IPS-18c (cell line): ENCODE results near the gene ATP6V1C2.
"Not testable (repeated sequence)": the region's sequence is repeated elsewhere in the genome, so short reads cannot be mapped to it uniquely, and the experiment has no call there.

ENCODE experiments used
- H3K4me3 ChIP-seq: 2 replicates; pipeline ENCODE4 v1.7.0; 2013; ENCODE audit warnings: low read depth, mild to moderate bottlenecking, low read length, moderate library complexity; ENCODE audit not compliant: insufficient read depth
- H3K9me3 ChIP-seq: one replicate; pipeline ENCODE4 v1.6.1; 2013; ENCODE audit warnings: mild to moderate bottlenecking, low read length, moderate library complexity; ENCODE audit not compliant: control insufficient read depth, insufficient read depth

ATP6V1C2 gene

DNA sequence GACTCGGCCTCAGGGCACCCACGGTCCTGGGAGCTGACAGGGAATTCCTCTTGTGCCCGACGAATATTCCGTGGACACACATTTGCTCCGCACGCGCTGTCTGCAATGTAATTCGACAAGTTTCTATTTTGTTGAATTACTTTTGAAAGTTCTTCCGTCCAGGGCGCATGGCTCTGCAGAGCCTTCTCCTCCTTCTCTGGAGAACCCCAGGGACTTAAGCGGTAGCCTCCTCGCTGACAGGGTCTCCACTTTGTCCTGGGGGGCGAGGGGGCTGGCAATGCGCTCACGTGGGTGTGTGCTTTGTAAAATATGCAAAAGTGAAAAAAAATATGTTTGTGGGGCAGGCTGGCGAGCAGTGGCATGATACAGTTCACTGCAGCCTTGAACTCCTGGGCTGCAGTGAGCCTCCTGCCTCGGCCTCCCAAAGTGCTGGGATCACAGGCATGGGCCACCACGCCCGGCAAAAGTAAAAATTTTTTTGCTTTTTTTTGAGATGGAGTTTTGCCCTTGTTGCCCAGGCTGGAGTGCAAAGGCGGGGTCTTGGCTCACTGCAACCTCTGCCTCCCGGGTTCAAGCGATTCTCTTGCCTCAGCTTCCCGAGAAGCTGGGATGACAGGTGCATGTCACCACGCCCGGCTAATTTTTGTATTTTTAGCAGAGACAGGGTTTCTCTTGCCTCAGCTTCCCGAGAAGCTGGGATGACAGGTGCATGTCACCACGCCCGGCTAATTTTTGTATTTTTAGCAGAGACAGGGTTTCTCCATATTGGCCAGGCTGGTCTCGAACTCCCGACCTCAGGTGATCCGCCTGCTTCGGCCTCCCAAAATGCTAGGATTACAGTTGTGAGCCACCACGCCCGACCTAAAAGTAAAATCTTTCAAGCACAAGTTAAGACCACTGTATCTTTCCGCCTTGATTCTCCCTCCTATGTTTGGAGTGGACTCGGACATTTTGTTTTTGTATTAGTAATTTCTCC, 92.0 kb downstream of the ATP6V1C2 start:
- not testable (repeated sequence) for H3K9me3 ChIP-seq

DNA sequence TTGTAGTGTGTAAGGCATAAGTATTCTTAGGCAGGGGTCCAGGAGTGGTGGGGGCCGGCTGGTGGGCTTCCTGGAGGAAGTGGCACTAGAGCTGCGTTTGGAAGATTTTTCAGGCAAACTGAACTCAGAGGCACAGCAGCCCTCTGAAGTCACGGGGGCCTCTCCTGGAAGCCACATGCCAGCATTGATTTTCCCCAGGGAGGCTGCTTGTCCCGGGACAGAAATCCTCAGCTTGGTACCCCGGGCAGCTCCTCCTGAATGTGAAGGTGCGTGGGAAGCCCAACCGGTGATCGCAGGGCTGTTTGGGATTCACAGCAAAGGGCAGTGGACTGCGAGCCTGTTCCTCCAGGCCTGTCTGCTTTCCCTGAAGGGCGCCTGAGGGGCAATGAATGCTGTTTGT, 92.7 kb downstream of the ATP6V1C2 start:
- Histone ChIP-seq H3K9me3 (no peaks in the 10 kb centered on the region), H3K4me3 (no peak overlapping the region)

More for the DNA sequence above, 92.0 kb downstream of the ATP6V1C2 start:
- peak overlapping the region; percentile 58 for H3K4me3 ChIP-seq

DNA sequence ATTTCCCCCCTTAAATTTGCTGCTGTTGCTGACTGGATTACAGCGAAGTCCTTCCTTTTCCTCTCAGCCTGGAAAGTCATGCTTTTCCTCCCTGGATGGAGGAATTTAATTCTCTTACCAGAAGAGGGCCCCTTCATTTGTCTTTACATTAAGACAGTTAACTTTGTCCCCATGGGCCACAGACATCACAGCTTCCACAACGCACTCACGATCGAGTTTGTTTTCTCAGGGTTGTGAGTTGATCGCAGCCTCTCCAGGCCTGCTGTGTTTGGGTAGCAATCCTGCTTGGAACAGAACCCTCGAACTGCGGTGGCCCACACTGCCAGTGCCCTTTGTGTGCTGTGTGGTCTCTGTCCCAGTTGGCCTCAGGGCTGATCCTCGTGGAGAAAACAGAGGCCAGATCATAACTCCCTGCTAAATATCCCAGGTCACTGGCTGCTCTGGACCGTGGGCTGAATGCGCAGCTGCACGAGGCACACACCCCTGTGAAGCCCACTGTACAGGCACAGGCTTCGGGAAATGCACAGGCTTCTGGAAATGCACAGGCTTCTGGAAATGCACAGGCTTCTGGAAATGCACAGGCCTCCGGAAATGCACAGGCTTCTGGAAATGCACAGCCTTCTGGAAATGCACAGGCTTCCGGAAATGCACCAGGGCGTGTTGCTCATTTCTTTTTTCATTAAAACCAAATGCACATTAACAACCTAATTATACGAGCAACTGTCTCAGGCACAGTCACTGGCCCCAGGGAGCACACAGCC, 93.3 kb downstream of the ATP6V1C2 start:
- no peak overlapping the region for H3K4me3 ChIP-seq

DNA sequence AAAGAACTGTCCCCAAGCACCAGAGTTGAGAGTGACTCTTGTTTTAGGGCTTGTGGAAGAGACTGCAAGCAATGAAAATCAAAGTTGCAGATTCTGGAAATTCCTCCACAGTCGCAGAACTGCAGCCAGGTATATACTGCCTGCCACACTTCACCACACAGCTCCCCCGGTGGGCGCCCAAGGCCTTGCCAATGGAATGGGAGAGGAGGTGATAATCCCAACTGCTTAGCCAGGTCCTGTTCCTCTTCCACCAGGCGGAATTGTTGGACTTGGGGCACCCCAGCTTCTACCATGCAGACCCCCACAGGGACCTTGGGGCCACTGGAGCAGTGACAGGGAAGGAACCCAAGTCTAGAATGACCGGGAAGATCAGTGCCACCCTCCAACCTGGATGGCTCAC, 96.0 kb downstream of the ATP6V1C2 start:
- H3K4me3 ChIP-seq: no peak overlapping the region
- H3K9me3 ChIP-seq: no peaks in the 10 kb centered on the region

More for the DNA sequence above, 93.3 kb downstream of the ATP6V1C2 start:
- H3K9me3 ChIP-seq: no peaks in the 10 kb centered on the region

DNA sequence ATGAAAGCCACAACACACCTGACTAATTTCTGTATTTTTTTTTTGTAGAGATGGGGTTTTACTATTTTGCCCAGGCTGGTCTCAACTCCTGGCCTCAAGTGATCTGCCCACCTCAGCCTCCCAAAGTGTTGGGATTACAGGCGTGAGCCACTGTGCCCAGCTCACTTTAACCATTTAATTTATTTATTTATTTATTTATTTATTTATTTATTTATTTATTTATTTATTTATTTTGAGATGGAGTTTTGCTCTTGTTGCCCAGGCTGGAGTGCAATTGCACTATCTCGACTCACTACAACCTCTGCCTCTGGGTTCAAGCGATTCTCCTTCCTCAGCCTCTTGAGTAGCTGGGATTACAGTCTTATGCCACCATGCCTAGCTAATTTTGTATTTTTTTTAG, 96.9 kb downstream of the ATP6V1C2 start:
- not testable (repeated sequence) for H3K9me3 ChIP-seq, H3K4me3 ChIP-seq

DNA sequence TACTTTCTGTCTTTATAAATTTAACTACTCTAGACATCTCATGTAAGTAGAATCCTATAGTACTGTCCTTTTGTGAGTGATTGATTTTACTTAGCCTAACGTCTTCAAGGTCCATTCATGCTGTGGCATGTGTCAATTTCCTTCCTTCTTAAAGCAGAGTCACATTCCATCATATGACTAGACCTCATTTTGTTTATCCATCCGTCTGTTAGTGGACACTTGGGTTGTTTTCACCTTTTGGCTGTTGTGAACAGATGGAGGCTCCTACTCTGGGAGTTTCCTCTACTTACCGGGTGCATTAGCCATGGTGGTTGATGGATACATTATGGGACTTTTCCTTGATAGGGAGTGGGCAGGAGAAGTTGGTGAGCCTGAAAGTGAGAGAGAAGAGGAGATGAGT, 97.6 kb downstream of the ATP6V1C2 start:
- H3K9me3 ChIP-seq: no peaks in the 10 kb centered on the region
- H3K4me3 ChIP-seq: no peak overlapping the region

DNA sequence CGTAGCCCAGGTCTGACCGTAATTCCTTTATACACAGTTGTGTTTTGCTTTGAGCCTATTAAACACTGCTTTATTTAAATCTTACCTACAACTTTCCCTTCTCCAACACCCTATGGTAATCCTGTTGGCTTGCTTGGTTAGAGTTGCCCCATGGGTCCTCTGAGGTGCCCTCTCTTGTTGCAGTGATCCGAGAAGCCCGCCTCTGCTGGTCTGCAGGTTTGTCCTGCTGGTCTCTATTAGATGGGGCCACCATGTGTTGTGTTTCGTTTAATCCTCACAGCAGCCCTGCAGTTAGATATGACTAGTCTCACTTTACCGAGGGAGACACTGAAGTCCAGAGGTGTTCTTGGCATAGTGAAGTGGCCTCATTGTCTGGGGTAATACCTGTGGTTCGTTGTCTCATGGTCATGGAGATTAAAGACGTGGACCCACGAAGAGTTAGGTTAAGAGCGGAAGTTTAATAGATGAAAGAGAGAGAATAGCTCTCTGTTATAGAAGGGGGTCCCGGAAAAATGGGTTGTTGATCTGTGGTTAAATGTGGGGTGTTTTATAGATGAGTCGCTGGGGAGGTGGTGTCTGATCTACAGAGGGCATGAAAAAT, 98.4 kb downstream of the ATP6V1C2 start:
- Histone ChIP-seq H3K9me3 (no peaks in the 10 kb centered on the region), H3K4me3 (no peak overlapping the region)

DNA sequence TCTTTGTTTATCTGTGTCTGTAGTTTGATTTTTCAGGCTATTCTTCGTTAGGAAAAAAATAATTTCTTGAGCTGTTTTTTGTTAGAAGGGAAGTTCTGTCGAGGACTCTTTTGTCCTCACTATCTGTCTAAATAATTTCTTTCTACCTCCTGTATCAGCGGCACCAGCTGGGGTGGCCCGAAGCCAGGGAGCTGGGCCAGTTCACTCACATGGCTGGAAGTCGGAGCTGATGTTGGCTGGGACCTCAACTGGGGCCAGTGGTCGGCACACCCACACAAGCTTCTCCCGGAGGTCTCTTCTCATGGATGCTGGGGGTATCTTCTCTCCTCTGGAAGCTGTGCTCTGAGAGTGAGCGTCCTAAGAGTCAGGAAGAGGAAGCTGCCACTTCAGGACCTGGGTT, 99.1 kb downstream of the ATP6V1C2 start:
- Histone ChIP-seq H3K4me3 (no peak overlapping the region), H3K9me3 (no peaks in the 10 kb centered on the region)

DNA sequence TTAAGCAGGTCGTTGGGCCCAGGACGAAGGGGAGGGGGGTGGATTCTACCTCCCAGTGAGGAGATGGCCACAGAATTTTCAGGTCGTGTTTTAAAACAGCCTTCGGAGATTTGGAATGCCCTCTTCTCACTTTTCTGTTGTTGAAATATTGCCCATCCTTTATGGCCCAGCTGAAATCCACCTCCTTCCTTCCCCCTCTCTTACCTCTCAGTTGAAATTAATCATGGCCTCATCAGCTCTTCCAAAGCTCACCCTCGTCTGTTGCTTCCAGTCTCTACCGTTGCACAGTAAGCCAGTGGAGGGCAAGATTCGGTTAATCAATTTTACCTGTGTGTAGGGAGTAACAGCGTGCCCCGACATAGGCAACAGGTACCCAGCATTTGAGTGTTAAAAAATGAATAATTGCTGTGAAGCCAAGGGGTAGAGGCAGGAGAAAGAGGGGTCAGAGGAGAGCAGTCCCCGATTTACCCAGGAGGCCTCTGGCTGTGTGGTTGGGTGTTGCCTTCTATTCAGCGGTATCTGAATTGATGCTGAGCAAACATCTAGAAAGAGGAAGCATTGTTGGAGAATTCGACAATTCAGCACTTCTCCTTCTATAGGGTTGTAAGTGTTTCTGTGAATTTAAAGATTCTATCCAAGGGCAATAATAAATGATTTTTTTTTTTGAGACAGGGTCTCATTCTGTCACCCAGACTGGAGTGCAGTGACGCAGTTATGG, 99.7 kb downstream of the ATP6V1C2 start:
- Histone ChIP-seq H3K4me3 (no peak overlapping the region), H3K9me3 (no peaks in the 10 kb centered on the region)

DNA sequence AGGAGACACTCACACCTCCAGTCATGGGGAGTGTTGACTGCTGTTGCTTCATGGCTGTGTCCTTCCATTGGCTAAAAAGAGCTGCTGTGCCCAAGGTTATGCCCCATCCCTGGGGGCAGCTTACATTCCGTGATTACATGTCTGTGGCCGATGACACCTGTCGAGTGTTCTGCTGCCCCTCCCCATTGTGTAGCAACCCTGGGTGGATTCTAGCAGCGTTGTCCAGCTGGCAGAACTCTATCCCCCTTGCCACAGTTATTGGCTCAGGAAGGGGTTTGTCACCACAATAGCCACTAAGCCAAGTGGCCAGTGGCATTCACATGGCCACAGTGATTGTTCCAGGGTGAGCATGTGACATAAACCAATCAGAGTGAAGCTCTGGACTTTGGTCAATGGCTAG, 102.8 kb downstream of the ATP6V1C2 start:
- H3K4me3 ChIP-seq: no peak overlapping the region
- H3K9me3 ChIP-seq: no peaks in the 10 kb centered on the region

DNA sequence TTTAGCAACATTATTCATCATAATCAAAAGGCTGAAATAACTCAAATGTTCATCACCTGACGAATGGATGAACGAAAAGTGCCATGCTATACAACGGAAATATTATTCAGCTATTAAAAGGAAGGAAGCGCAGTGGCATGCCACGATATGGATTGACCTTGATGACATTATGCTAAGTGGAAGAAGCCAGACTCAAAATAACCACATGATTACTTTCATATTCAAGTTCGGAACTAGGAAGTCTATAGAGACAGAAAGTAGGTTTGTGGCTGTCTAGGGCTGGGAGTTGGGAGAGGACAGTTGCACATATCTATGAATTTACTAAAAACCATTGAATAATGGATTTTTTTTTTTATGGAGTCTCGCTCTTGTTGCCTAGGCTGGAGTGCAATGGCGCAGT, 104.6 kb downstream of the ATP6V1C2 start:
- Histone ChIP-seq H3K9me3 (no peaks in the 10 kb centered on the region), H3K4me3 (no peak overlapping the region)

DNA sequence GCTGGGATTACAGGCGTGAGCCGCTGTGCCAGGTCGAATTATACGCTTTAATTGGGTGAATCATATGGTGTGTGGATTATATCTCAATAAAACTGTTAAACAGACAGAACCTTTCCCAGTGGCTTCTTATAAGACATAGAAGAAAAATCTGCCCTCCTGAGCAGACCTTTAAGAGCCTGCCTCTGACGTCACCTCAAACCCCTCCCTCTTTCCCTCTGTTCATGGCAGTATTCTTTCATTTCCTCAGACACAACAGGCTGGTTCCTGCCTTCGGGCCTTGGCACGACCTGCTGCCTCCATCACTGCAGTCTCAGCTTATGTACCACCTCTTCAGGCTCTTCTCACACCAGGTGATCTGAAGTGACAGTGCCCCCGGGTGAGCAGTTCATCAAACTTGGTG, 105.2 kb downstream of the ATP6V1C2 start:
- no peaks in the 10 kb centered on the region for H3K9me3 ChIP-seq
- H3K4me3 ChIP-seq: no peak overlapping the region

DNA sequence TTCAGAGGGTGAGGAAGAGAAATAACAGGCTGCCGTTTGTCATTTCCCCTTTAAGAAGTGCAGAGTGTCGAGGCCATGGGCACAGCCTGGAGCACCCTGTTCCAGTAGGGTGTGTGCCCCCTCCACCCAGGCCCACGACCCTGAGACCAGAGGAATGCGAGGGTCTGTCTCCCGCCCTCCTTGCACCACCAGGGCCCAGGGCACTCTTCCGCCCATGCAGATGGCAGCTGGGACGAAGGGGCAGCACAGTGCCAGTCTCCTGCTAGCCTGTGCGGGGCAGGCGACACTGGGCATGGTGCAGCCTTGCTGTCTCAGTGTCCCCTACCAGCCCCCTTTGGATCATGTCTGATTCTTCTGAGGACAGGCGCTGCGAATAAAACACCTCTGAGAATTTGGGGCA, 106.9 kb downstream of the ATP6V1C2 start:
- Histone ChIP-seq H3K9me3 (no peaks in the 10 kb centered on the region), H3K4me3 (no peak overlapping the region)

DNA sequence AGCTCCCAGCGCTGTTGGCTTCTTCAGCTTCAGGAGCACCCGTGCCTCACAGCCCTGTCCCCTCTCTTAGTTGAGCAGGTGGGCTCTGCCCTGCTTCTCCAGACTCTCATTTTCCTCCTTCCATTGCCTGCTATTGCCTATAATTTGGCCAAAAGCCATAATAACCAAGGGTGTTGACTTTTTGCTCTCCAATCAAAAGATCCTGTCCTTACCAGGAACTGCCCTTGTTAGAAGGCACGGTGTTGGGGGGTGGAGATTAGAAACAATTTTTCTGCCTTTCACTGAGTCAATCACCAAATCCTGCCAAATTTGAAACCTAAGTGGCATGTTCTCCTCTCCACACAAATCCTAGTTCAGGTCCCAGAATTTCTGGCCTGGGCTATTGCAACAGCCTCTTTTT, 107.9 kb downstream of the ATP6V1C2 start:
- no peak overlapping the region for H3K4me3 ChIP-seq
- H3K9me3 ChIP-seq: no peaks in the 10 kb centered on the region

DNA sequence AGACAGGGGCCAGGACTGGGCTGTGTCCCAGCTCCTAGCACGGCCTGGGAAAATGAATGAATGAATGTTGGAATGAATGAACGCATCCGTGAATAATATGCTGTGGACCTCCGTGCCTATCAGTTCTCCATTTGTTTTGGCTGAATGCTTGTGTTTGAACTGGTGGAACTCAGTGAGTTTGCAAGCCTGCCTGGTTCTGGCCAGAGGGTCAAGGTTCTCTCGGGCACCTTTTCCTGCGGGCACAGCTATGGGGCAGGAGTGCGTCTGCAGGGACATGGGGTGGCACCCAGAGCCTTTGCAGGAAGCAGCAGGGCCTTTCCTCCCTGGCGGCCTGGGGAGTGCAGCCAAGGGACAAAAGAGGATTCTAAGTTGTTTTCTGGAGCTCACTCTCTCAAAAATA, 108.8 kb downstream of the ATP6V1C2 start:
- Histone ChIP-seq H3K9me3 (no peaks in the 10 kb centered on the region), H3K4me3 (no peak overlapping the region)

DNA sequence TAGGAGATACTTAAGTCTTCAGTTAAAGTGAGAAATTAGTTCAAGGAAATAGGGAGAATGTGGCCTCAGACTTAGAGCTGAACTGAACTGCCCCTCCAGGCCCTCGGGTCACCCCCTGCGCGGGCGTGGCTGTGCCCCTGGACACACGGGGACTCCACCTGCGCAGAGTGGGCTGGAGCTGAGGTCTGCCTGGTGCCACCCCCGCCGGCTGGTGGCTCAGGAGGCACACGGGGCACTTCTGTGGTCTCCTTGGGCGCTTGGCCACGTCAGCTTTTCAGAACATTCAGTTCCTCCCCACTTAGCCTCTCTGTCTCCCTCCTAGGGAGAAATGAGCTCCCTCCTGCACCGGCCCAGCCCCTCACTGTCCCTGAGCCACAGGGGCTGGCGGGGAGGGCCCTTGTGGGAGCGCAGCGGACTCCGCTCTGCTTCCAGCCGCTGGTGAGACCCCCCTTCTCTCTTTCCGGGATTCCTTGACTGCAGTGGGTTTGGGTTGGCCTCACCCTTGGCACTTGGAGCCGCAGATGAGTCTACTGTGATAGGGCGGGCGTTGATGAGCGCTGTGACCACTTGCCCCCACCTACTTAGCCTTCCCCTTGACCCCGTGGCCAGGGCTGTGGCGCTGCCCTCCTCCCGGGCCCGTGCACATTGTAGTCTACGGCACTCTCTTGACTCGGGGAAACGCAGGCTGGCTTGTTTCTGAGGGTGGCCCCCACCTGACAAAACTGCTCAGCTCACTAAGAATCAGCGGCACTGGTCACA, 109.4 kb downstream of the ATP6V1C2 start:
- Histone ChIP-seq H3K9me3 (no peaks in the 10 kb centered on the region), H3K4me3 (no peak overlapping the region)
